ENCODE data around the gene LEKR1.

The LEKR1 gene

GRCh38 chr3:157087373-157087772, 261.2 kb downstream of the LEKR1 start:
- no peak for DNase-seq

GRCh38 chr3:157087780-157088600, 261.8 kb downstream of the LEKR1 start:
- no peak for DNase-seq

GRCh38 chr3:157088601-157089454, 262.7 kb downstream of the LEKR1 start:
- no peak for DNase-seq

GRCh38 chr3:157089455-157090221, 263.5 kb downstream of the LEKR1 start:
- DNase-seq = no peak

- DNase-seq = no peak
These were observed 265.1 kb downstream of the LEKR1 start for GRCh38 chr3:157091083-157091833.

- DNase-seq = no peak
These were observed 266.1 kb downstream of the LEKR1 start for GRCh38 chr3:157092230-157092629.

- no peak for DNase-seq
These were observed 266.9 kb downstream of the LEKR1 start for GRCh38 chr3:157093096-157093495.

GRCh38 chr3:157094301-157094700, 268.1 kb downstream of the LEKR1 start:
- DNase-seq = no peak

GRCh38 chr3:157094751-157095480, 268.8 kb downstream of the LEKR1 start:
- DNase-seq = no peak

All from NCI-H774 (cell line).